RWPE2 (cell line): ENCODE data around the gene DDX1.

ENCODE experiments used
- ATAC-seq: fragments of 200-7000 bp; cut with Tn5 transposase; 3 replicates; pipeline ENCODE4 v1.9.1; 2021; ENCODE audit warnings: low read depth
- DNase-seq: peaks from one replicate; pipeline ENCODE4 v3.0.0-alpha.2; 2020; ENCODE audit warnings: low spot score
- H3K27ac ChIP-seq: fragments of 450-650 bp; 2 replicates; pipeline ENCODE4 v1.5.1; 2017; ENCODE audit warnings: mild to moderate bottlenecking; ENCODE audit not compliant: poor library complexity, severe bottlenecking
- H3K27me3 ChIP-seq: fragments of 250-450 bp; sonication (Bioruptor Pico); 2 replicates; pipeline ENCODE4 v1.5.1; 2021; ENCODE audit warnings: mild to moderate bottlenecking, moderate library complexity; ENCODE audit not compliant: insufficient read depth, poor library complexity, severe bottlenecking
- H3K36me3 ChIP-seq: fragments of 250-450 bp; sonication (Bioruptor Pico); 2 replicates; pipeline ENCODE4 v1.5.1; 2020; ENCODE audit warnings: low read depth, mild to moderate bottlenecking, moderate library complexity
- H3K4me1 ChIP-seq: fragments of 250-450 bp; sonication (Bioruptor Pico); 2 replicates; pipeline ENCODE4 v1.5.1; 2021; ENCODE audit warnings: mild to moderate bottlenecking, moderate library complexity; ENCODE audit not compliant: insufficient read depth, poor library complexity, severe bottlenecking
- H3K4me3 ChIP-seq: fragments of 250-450 bp; sonication (Bioruptor Pico); 2 replicates; pipeline ENCODE4 v1.5.1; 2021; ENCODE audit warnings: mild to moderate bottlenecking, moderate library complexity; ENCODE audit not compliant: severe bottlenecking
- H3K9me3 ChIP-seq: fragments of 250-450 bp; sonication (Bioruptor Pico); 2 replicates; pipeline ENCODE4 v1.5.1; 2021; ENCODE audit warnings: mild to moderate bottlenecking, moderate library complexity; ENCODE audit not compliant: severe bottlenecking
- CTCF ChIP-seq: fragments of 450-650 bp; IDR thresholded peaks from one replicate; pipeline ENCODE4 v1.5.1; 2017; ENCODE audit warnings: mild to moderate bottlenecking, moderate library complexity; ENCODE audit not compliant: poor library complexity, severe bottlenecking

The DDX1 gene

GRCh38 chr2:15670981-15671380, 79.3 kb downstream of the DDX1 start:
- peaks cover 28% of the 10 kb centered on the region for H3K4me1 ChIP-seq
- no peak overlapping the region for H3K27ac ChIP-seq
- no peaks in the 10 kb centered on the region for H3K36me3 ChIP-seq
- H3K9me3 ChIP-seq: no peaks in the 10 kb centered on the region
- no peak for ATAC-seq
- H3K27me3 ChIP-seq: no peaks in the 10 kb centered on the region
- no peak for DNase-seq
- TF ChIP-seq CTCF: no peak
- no peak overlapping the region for H3K4me3 ChIP-seq

GRCh38 chr2:15671409-15671808, 79.7 kb downstream of the DDX1 start:
- no peak overlapping the region for H3K27ac ChIP-seq
- no peak for TF ChIP-seq CTCF
- no peaks in the 10 kb centered on the region for H3K27me3 ChIP-seq
- DNase-seq: no peak
- no peak overlapping the region for H3K4me3 ChIP-seq
- no peaks in the 10 kb centered on the region for H3K9me3 ChIP-seq
- peaks cover 28% of the 10 kb centered on the region for H3K4me1 ChIP-seq
- H3K36me3 ChIP-seq: no peaks in the 10 kb centered on the region
- ATAC-seq: no peak

DNA sequence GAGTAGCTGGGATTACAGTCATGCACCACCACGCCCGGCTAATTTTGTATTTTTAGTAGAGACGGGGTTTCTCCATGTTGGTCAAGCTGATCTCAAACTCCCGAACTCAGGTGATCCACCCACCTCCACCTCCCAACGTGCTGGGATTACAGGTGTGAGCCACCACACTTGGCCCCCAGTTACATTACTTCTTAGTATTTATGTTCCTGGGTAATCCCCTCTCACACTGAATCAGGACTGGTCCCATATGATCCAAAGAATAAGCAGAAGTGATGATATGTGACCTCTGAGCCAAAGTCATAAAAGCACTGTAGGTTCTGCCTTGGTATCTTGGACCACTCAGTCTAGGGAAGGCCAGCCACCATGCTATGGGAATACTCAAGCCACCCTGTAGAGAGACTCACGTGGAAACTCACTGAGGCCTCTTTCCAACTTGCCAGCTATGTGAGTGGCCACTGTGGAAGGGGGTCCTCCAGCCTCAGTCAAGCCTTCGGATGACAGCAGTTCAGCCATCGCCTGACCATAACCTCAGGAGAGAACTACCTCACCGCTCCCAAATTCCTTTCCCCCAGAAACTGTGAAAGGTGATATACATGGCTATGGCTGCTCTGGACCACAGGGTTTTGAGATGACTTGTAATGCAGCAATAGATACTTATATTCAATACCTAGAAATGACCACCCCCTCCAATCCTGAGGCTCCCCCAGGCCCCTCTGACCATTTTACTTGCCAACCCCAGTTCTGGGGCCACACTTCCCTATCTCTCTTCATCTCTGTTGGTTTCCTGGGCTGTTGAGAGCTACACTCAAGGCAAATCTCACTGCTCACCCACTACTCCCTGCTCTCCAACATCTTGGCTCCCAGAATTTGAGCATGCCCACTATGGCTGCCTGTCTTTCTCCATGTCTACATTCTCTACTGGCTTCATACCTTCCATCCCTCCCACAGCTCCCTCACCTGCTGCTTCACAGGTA, 80.5 kb downstream of the DDX1 start:
- TF ChIP-seq CTCF: no peak
- Histone ChIP-seq H3K27ac (no peak overlapping the region), H3K9me3 (no peaks in the 10 kb centered on the region), H3K4me1 (peaks cover 25% of the 10 kb centered on the region), H3K36me3 (no peaks in the 10 kb centered on the region), H3K27me3 (no peaks in the 10 kb centered on the region), H3K4me3 (no peak overlapping the region)
- no peak for DNase-seq
- no peak for ATAC-seq

- DNase-seq: no peak
- H3K27me3 ChIP-seq: no peaks in the 10 kb centered on the region
- no peak for ATAC-seq
Measured at GRCh38 chr2:15672961-15673918, 81.6 kb downstream of the DDX1 start.

More at GRCh38 chr2:15672961-15673918, 81.6 kb downstream of the DDX1 start:
- Histone ChIP-seq H3K4me3 (no peak overlapping the region), H3K27ac (no peak overlapping the region), H3K36me3 (no peaks in the 10 kb centered on the region), H3K4me1 (peaks cover 14% of the 10 kb centered on the region), H3K9me3 (no peaks in the 10 kb centered on the region)
- TF ChIP-seq CTCF: no peak
